DND-41 (cell line): ENCODE data around the gene STX4.

Experiments
- ATAC-seq: fragments of 200-7000 bp; cut with Tn5 transposase; 3 replicates; pipeline ENCODE4 v1.9.1; 2021; ENCODE audit warnings: low read depth; ENCODE audit not compliant: insufficient read depth
- DNase-seq: peaks from one replicate; pipeline ENCODE4 v3.0.0-alpha.2; 2020
- H2AFZ ChIP-seq: 2 replicates; pipeline ENCODE4 v1.6.0; 2012; ENCODE audit warnings: low read depth, low read length
- H3K27ac ChIP-seq: 2 replicates; pipeline ENCODE4 v1.5.1; 2012; ENCODE audit warnings: low read length, inconsistent platforms
- H3K27me3 ChIP-seq: fragments of 200-600 bp; sonication (generic); 2 replicates; pipeline ENCODE4 v1.6.0; 2012; ENCODE audit warnings: low read length, mild to moderate bottlenecking, inconsistent platforms; ENCODE audit not compliant: insufficient read depth, poor library complexity
- H3K36me3 ChIP-seq: 2 replicates; pipeline ENCODE4 v1.5.1; 2012; ENCODE audit warnings: low read length, inconsistent platforms; ENCODE audit not compliant: insufficient read depth
- H3K4me1 ChIP-seq: 2 replicates; pipeline ENCODE4 v1.5.1; 2012; ENCODE audit warnings: mild to moderate bottlenecking, low read length; ENCODE audit not compliant: insufficient read depth
- H3K4me2 ChIP-seq: 2 replicates; pipeline ENCODE4 v1.6.0; 2012; ENCODE audit warnings: mild to moderate bottlenecking, moderate library complexity, low read length, inconsistent platforms; ENCODE audit not compliant: insufficient read depth
- H3K4me3 ChIP-seq, 2 experiments: fragments of 200-600 bp in 1 of 2; shearing (Covaris generic) in 1 of 2; 2 replicates each; pipeline ENCODE4 v1.5.1; 2012 to 2016; ENCODE audit warnings: inconsistent platforms in 2 of 2, low read length in 2 of 2, mild to moderate bottlenecking in 2 of 2, low read depth in 1 of 2, moderate library complexity in 1 of 2
- H3K79me2 ChIP-seq: 2 replicates; pipeline ENCODE4 v1.6.0; 2012; ENCODE audit warnings: low read length, inconsistent platforms; ENCODE audit not compliant: insufficient read depth
- H3K9ac ChIP-seq: 2 replicates; pipeline ENCODE4 v1.6.0; 2012; ENCODE audit warnings: low read depth, mild to moderate bottlenecking, inconsistent platforms, low read length, moderate library complexity
- H3K9me3 ChIP-seq: 2 replicates; pipeline ENCODE4 v1.5.1; 2012; ENCODE audit warnings: low read length, moderate library complexity, mild to moderate bottlenecking, inconsistent platforms; ENCODE audit not compliant: insufficient read depth, severe bottlenecking
- H4K20me1 ChIP-seq: 2 replicates; pipeline ENCODE4 v1.6.0; 2012; ENCODE audit warnings: low read length; ENCODE audit not compliant: insufficient read depth
- EZH2 ChIP-seq: IDR thresholded peaks from 3 replicates; pipeline ENCODE4 v1.6.1; 2012; ENCODE audit warnings: borderline replicate concordance, low read depth, mild to moderate bottlenecking, moderate library complexity, low read length, inconsistent platforms; ENCODE audit not compliant: severe bottlenecking
- TF ChIP-seq, protein P1 (sequence below): IDR thresholded peaks from 2 replicates; pipeline ENCODE4 v1.5.1; 2012; ENCODE audit warnings: borderline replicate concordance, low read length, moderate library complexity, mild to moderate bottlenecking; ENCODE audit not compliant: poor library complexity, severe bottlenecking; ENCODE audit errors: extremely low read depth

STX4 gene

DNA sequence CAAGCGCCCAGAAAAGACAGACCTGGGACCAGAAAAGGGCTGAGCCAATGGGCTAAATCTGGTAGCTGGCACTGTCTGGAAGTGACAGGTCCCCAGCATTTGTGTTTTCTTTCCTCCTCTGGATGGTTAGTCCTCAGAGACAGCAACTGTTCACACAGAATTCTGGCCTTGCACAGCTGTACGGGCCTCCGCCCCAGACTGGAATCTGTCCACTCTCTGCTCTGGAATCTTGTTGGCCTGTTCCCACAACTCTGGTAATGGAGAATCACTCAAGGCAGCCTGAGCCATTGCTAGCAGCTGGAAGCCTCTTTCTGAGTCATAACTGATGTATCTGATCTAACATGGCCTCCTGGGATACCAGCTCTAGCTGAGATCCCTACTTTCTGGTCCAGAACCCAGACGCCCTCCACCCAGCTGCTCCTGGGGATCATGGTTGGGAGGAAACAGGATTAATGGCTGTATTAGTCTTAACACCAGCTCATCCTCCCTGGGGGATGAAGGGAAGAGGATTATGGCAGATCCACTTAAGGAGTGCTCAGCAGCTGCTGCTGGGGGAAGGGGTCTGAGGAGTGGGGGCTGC is 31.6 kb downstream of the STX4 start:
- Histone ChIP-seq H3K4me3 (no peak overlapping the region), H3K79me2 (peaks cover 51% of the 10 kb centered on the region), H3K9ac (no peak overlapping the region), H3K27me3 (no peaks in the 10 kb centered on the region), H3K4me1 (no peaks in the 10 kb centered on the region; the same call in 1 of the 2 replicates), H2AFZ (no peak overlapping the region), H3K36me3 (peaks cover 39% of the 10 kb centered on the region), H3K9me3 (no peaks in the 10 kb centered on the region), H3K27ac (no peak overlapping the region), H3K4me2 (no peak overlapping the region), H4K20me1 (peaks cover 25% of the 10 kb centered on the region)
- no peak for DNase-seq
- no peak for TF ChIP-seq EZH2
- TF ChIP-seq, protein P1, sequence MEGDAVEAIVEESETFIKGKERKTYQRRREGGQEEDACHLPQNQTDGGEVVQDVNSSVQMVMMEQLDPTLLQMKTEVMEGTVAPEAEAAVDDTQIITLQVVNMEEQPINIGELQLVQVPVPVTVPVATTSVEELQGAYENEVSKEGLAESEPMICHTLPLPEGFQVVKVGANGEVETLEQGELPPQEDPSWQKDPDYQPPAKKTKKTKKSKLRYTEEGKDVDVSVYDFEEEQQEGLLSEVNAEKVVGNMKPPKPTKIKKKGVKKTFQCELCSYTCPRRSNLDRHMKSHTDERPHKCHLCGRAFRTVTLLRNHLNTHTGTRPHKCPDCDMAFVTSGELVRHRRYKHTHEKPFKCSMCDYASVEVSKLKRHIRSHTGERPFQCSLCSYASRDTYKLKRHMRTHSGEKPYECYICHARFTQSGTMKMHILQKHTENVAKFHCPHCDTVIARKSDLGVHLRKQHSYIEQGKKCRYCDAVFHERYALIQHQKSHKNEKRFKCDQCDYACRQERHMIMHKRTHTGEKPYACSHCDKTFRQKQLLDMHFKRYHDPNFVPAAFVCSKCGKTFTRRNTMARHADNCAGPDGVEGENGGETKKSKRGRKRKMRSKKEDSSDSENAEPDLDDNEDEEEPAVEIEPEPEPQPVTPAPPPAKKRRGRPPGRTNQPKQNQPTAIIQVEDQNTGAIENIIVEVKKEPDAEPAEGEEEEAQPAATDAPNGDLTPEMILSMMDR, result no peak
- no peak for ATAC-seq

DNA sequence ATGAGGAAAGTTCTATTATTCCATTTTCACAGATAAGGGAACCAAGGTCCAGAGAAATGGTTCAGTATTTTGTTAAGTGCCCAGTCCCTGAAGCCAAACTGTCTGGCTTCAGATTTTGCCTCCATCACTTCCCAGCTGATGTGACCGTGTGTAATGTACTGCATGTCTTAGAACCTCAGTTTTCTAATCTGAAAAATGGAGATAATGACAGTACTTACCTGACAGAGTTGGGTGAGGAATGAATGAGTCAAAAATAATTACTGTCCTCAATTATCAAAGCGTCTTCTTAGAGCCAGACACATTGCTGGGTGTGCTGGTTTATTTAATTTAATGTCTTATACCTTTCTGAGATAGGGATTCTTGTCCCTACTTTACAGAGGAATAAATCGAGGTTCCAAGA is 34.0 kb downstream of the STX4 start:
- H3K4me2 ChIP-seq, result no peak overlapping the region
- no peaks in the 10 kb centered on the region for H3K9me3 ChIP-seq
- H2AFZ ChIP-seq, result no peak overlapping the region
- peaks cover 11% of the 10 kb centered on the region for H3K4me1 ChIP-seq
- peaks cover 25% of the 10 kb centered on the region; the same call in 1 of the 2 replicates for H4K20me1 ChIP-seq
- H3K36me3 ChIP-seq, result peaks cover 16% of the 10 kb centered on the region
- H3K79me2 ChIP-seq, result peaks cover 69% of the 10 kb centered on the region
- no peak overlapping the region for H3K4me3 ChIP-seq
- no peak for DNase-seq
- ATAC-seq, result no peak
- H3K27me3 ChIP-seq, result no peaks in the 10 kb centered on the region
- H3K9ac ChIP-seq, result no peak overlapping the region
- TF ChIP-seq EZH2, result no peak
- TF ChIP-seq, protein P1, result no peak
- H3K27ac ChIP-seq, result no peak overlapping the region

DNA sequence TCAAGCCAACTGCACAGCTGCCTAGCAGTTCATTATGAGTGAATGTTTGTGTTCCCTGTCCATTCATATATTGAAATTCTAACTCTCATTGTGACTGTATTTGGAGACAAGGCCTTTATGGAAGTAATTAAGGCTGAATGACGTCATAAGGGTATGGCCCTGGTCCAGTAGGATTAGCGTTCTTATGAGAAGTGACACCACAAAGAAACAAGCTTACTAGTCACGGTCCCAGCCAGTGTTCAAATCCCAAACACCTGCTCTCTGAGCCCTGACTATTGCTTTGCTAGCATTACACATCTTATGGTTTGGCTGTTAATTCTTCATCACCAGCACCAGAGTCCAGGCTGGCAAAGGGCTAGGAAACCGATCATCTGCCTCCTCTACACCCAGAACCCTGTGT is 38.5 kb downstream of the STX4 start:
- H3K9me3 ChIP-seq, result no peaks in the 10 kb centered on the region
- peak overlapping the region; percentile 59 to 90; a peak in 3 of 4 replicates for H3K4me3 ChIP-seq
- H3K4me2 ChIP-seq, result peak overlapping the region; percentile 81
- peaks cover 14% of the 10 kb centered on the region for H3K36me3 ChIP-seq
- peaks cover 25% of the 10 kb centered on the region for H3K4me1 ChIP-seq
- peak overlapping the region; percentile 70 for H3K9ac ChIP-seq
- H2AFZ ChIP-seq, result no peak overlapping the region
- ATAC-seq, result no peak
- peak overlapping the region; percentile 87 for H3K27ac ChIP-seq
- DNase-seq, result no peak
- H3K79me2 ChIP-seq, result peaks cover 85% of the 10 kb centered on the region
- TF ChIP-seq EZH2, result no peak
- TF ChIP-seq, protein P1, result no peak
- H3K27me3 ChIP-seq, result no peaks in the 10 kb centered on the region
- H4K20me1 ChIP-seq, result peaks cover 21% of the 10 kb centered on the region

DNA sequence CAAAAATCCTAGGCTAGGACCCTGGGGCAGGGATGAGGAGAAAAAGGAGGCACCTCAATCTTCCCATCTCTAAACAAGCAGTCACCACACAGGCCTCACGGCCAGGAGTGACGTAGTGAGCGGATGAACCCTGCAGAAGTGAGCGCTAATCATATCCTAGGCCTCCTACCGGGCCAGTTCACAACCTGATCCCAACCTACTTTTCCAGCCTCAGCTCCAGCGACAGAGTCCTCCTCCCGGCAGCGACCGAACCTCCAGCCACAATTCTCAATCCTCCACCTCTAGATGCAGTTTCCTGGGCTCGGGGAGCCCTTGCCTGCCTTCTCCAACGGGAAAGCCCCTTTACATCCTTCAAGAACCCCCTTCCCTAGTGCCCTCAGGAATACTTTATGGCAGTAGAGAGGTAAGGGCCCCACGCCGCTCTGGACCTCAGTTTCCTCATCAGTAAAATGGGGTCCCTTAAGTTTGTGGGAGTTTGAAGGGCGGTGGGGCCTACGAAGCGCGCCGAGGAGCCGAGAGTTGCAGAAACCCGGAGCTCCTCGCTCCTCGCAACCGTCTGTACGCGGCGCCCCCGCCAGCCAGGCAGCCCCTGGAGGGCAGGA is 39.3 kb downstream of the STX4 start:
- peak overlapping the region; percentile 85 for H2AFZ ChIP-seq
- ATAC-seq, result peak; percentile 1; the same call in 2 of the 3 replicates

More for the DNA sequence above, 39.3 kb downstream of the STX4 start:
- H4K20me1 ChIP-seq, result peaks cover 26% of the 10 kb centered on the region
- H3K27ac ChIP-seq, result peak overlapping the region; percentile 87
- H3K4me2 ChIP-seq, result peak overlapping the region; percentile 81
- DNase-seq, result peak; percentile 54
- H3K9ac ChIP-seq, result peak overlapping the region; percentile 70
- peaks cover 22% of the 10 kb centered on the region for H3K36me3 ChIP-seq
- H3K4me1 ChIP-seq, result peaks cover 25% of the 10 kb centered on the region
- H3K79me2 ChIP-seq, result peaks cover 85% of the 10 kb centered on the region
- no peaks in the 10 kb centered on the region for H3K27me3 ChIP-seq
- no peaks in the 10 kb centered on the region for H3K9me3 ChIP-seq
- peak overlapping the region; percentile 59 to 90 for H3K4me3 ChIP-seq
- TF ChIP-seq, protein P1, result no peak
